Transverse colon (tissue), 4 donors: ENCODE measurements around the gene TFEB. TPM values are rescaled to one million over a fixed set of nuclear protein-coding genes. Genes with fewer than 3 reads are reported as not detected.

Experiments
- DNase-seq: peaks from one replicate; pipeline ENCODE4 v3.0.0-alpha.2; 2019
- H3K27ac ChIP-seq, 4 donors: fragments of 200-600 bp; sonication (generic); 2 replicates each; pipeline ENCODE4 v1.5.1; 2016 to 2018; ENCODE audit warnings: inconsistent platforms in 4 of 4
- H3K27me3 ChIP-seq: fragments of 200-600 bp; sonication (generic); 2 replicates; pipeline ENCODE4 v1.5.1; 2017; ENCODE audit warnings: inconsistent platforms
- H3K36me3 ChIP-seq, 4 donors: fragments of 200-600 bp; sonication (generic); 2 replicates each; pipeline ENCODE4 v1.5.1; 2017 to 2019; ENCODE audit warnings: inconsistent platforms in 4 of 4
- H3K4me1 ChIP-seq, 4 donors: fragments of 200-600 bp; sonication (generic); 2 replicates each; pipeline ENCODE4 v1.5.1; 2017 to 2020; ENCODE audit warnings: inconsistent platforms in 4 of 4
- H3K4me3 ChIP-seq, 4 donors: fragments of 200-600 bp; sonication (generic); 1 replicate in 1 of 4; 2 replicates in 3 of 4; pipeline versions ENCODE4 v1.5.1 to v1.6.1; 2017 to 2019; ENCODE audit warnings: inconsistent platforms in 4 of 4
- H3K9me3 ChIP-seq, 2 donors: fragments of 200-600 bp; sonication (generic); 2 replicates each; pipeline ENCODE4 v1.5.1; 2017 to 2019; ENCODE audit warnings: inconsistent platforms in 2 of 2
- CTCF ChIP-seq, 5 experiments: fragments of 200-600 bp in 3 of 5; fragments of 450-650 bp in 2 of 5; sonication (generic) in 3 of 5; IDR thresholded peaks; 1 replicate in 2 of 5; 2 replicates in 3 of 5; pipeline ENCODE4 v1.5.1; 2016 to 2017; ENCODE audit warnings: antibody characterized with exemption in 5 of 5, inconsistent platforms in 3 of 5, mild to moderate bottlenecking in 2 of 5, moderate library complexity in 1 of 5
- EP300 ChIP-seq: sonication (generic); formaldehyde crosslinking; IDR thresholded peaks from one replicate; pipeline ENCODE4 v1.6.1; 2017; ENCODE audit warnings: antibody characterized with exemption, low read depth
- POLR2A ChIP-seq: fragments of 450-650 bp; IDR thresholded peaks from one replicate; pipeline ENCODE4 v1.6.1; 2016; ENCODE audit warnings: antibody characterized with exemption, mild to moderate bottlenecking, moderate library complexity
- POLR2AphosphoS5 ChIP-seq, 3 donors: sonication (generic); formaldehyde crosslinking; IDR thresholded peaks; one replicate each; pipeline ENCODE4 v1.6.1; 2016; ENCODE audit warnings: antibody characterized with exemption in 3 of 3
- WGBS, 2 donors: methylation state at CpG; one replicate each; pipeline ENCODE4 v1.1.5; 2018; ENCODE audit warnings: low coverage in 1 of 2; 5-methylcytosine and 5-hydroxymethylcytosine counted together
- in situ Hi-C, 4 donors: fragments of 200-750 bp; cut with MboI; loops; one replicate each; pipeline versions ENCODE4 v1.15.0 to v1.15.1; 2017; ENCODE audit warnings: low sequenced_read_pairs in 3 of 4, low pct_ligation_motif_present in 1 of 4, low pct_unique_long_range_greater_than_20kb in 1 of 4
- intact Hi-C: fragments of 100-400 bp; cut with DNase I; formaldehyde crosslinking; loops from one replicate; pipeline ENCODE4 v1.15.1; 2023; ENCODE audit warnings: low total_unique reads
- total RNA-seq, 4 donors: library from RNA; depleted of rRNA; stranded (reverse); fragments of >200 nt; gene quantifications; one replicate each; pipeline ENCODE4 v1.1.0, GENCODE V29; 2016

TFEB gene
- total RNA-seq, 4 donors from 2014 or later: 30.4 to 47.1 (median 38.1) TPM

- TF ChIP-seq POLR2AphosphoS5 (IDR thresholded peaks at IDR 0.05): no peak
- TF ChIP-seq CTCF (IDR thresholded peaks at IDR 0.05): no peak
- TF ChIP-seq POLR2A: no peak
- H3K9me3 ChIP-seq: no peaks in the 10 kb centered on the region
- peaks cover 24% of the 10 kb centered on the region for H3K27me3 ChIP-seq
- no peak overlapping the region for H3K27ac ChIP-seq
- no peak for DNase-seq
- H3K36me3 ChIP-seq: no peaks in the 10 kb centered on the region
- no peaks in the 10 kb centered on the region for H3K4me1 ChIP-seq
- intact Hi-C loops (no loop called here), in situ Hi-C loops (no loop called here)
- 80 to 90% methylated on average over 13 to 14 of the region's 14 CpGs for WGBS, 2 donors
- no peak overlapping the region for H3K4me3 ChIP-seq
These were observed 83.3 kb downstream of the TFEB start for GRCh38 chr6:41651962-41652657.

GRCh38 chr6:41651246-41651961 lies 84.0 kb downstream of the TFEB start:
- DNase-seq: no peak
- intact Hi-C loops (no loop called here), in situ Hi-C loops (no loop called here)
- H3K27ac ChIP-seq: no peak overlapping the region
- TF ChIP-seq POLR2A (no peak), POLR2AphosphoS5 (IDR thresholded peaks at IDR 0.05) (no peak), CTCF (IDR thresholded peaks at IDR 0.05) (no peak), EP300 (no peak)
- H3K27me3 ChIP-seq: peaks cover 24% of the 10 kb centered on the region
- no peaks in the 10 kb centered on the region for H3K9me3 ChIP-seq
- 76 to 88% methylated on average over 1 to 11 of the region's 11 CpGs for WGBS, 2 donors
- no peak overlapping the region for H3K4me3 ChIP-seq
- H3K4me1 ChIP-seq: no peaks in the 10 kb centered on the region
- no peaks in the 10 kb centered on the region for H3K36me3 ChIP-seq

- H3K36me3 ChIP-seq: no peaks in the 10 kb centered on the region
- 92% methylated on average over 2 of the region's 2 CpGs; no CpG with 5 or more reads in 1 of the 2 donors for WGBS, 2 donors
- no peak overlapping the region for H3K4me3 ChIP-seq
- peaks cover 23% of the 10 kb centered on the region for H3K27me3 ChIP-seq
- in situ Hi-C loops (no loop called here), intact Hi-C loops (no loop called here)
- no peak overlapping the region for H3K27ac ChIP-seq
- no peaks in the 10 kb centered on the region for H3K9me3 ChIP-seq
- H3K4me1 ChIP-seq: no peaks in the 10 kb centered on the region
- DNase-seq: no peak
- TF ChIP-seq EP300: no peak
- no peak for TF ChIP-seq POLR2A
- no peak for TF ChIP-seq POLR2AphosphoS5 (IDR thresholded peaks at IDR 0.05)
- no peak for TF ChIP-seq CTCF (IDR thresholded peaks at IDR 0.05)
These were observed 85.3 kb downstream of the TFEB start for GRCh38 chr6:41650120-41650519.

- no peaks in the 10 kb centered on the region for H3K36me3 ChIP-seq
- H3K27me3 ChIP-seq: peaks cover 24% of the 10 kb centered on the region
- TF ChIP-seq EP300 (no peak), POLR2A (no peak)
- intact Hi-C loops: no loop called here
- no peak overlapping the region for H3K27ac ChIP-seq
- H3K4me1 ChIP-seq: no peaks in the 10 kb centered on the region
- in situ Hi-C loops: no loop called here
- 64% methylated on average over 9 of the region's 10 CpGs; no CpG with 5 or more reads in 1 of the 2 donors for WGBS, 2 donors
- no peak overlapping the region for H3K4me3 ChIP-seq
- no peak for DNase-seq
- no peaks in the 10 kb centered on the region for H3K9me3 ChIP-seq
These were observed 85.8 kb downstream of the TFEB start for GRCh38 chr6:41649596-41649995.
